H54 (cell line): ENCODE data around the gene LGALS8.
"Not testable (repeated sequence)": the region's sequence is repeated elsewhere in the genome, so short reads cannot be mapped to it uniquely, and the experiment has no call there.

Experiments
- DNase-seq: peaks from one replicate; pipeline ENCODE4 v3.0.0; 2011; ENCODE audit warnings: low spot score, mixed read lengths; ENCODE audit not compliant: insufficient read length
- FAIRE-seq: peaks from 3 replicates; lab custom pipeline; 2011; peaks lifted over from hg19 to GRCh38; lab: Jason Lieb, UNC
- POLR2A ChIP-seq: IDR thresholded peaks from 2 replicates; pipeline ENCODE4 v1.6.1; 2011; ENCODE audit warnings: low read depth, mild to moderate bottlenecking, low read length

The LGALS8 gene

GRCh38 chr1:236523704-236524141 is at the start of gene LGALS8:
TSS of gene LGALS8 (plus strand) at chr1:236523982. CDS start at chr1:236526071, 2,089 bp downstream.
- DNase-seq (peak; percentile 69), FAIRE-seq (no peak)
- peak; percentile 63; the same call in 1 of the 2 replicates for TF ChIP-seq POLR2A

- no peak for TF ChIP-seq POLR2A
- DNase-seq (no peak), FAIRE-seq (no peak)
Measured at GRCh38 chr1:236476019-236476418, 47.8 kb upstream of the LGALS8 start.

- no peak for FAIRE-seq
- no peak for TF ChIP-seq POLR2A
Measured at GRCh38 chr1:236480758-236481436, 42.9 kb upstream of the LGALS8 start.

GRCh38 chr1:236484310-236484971 is 39.3 kb upstream of the LGALS8 start:
- DNase-seq (no peak), FAIRE-seq (no peak)
- no peak for TF ChIP-seq POLR2A

More at GRCh38 chr1:236480758-236481436, 42.9 kb upstream of the LGALS8 start:
- DNase-seq, result no peak

GRCh38 chr1:236486356-236487002 is 37.3 kb upstream of the LGALS8 start:
- TF ChIP-seq POLR2A, result no peak
- no peak for DNase-seq

GRCh38 chr1:236489161-236489560 is 34.6 kb upstream of the LGALS8 start:
- FAIRE-seq, DNase-seq: not testable (repeated sequence)

More at GRCh38 chr1:236486356-236487002, 37.3 kb upstream of the LGALS8 start:
- FAIRE-seq, result no peak

GRCh38 chr1:236489710-236490377 is 33.9 kb upstream of the LGALS8 start:
- FAIRE-seq (no peak), DNase-seq (peak; percentile 38)
- TF ChIP-seq POLR2A, result no peak

- TF ChIP-seq POLR2A, result no peak
- DNase-seq, result no peak
- no peak for FAIRE-seq
Measured at GRCh38 chr1:236491469-236492136, 32.2 kb upstream of the LGALS8 start.

- no peak for DNase-seq
Measured at GRCh38 chr1:236492378-236492777, 31.4 kb upstream of the LGALS8 start.

GRCh38 chr1:236494082-236494481 is 29.7 kb upstream of the LGALS8 start:
- no peak for FAIRE-seq
- TF ChIP-seq POLR2A, result no peak
- no peak for DNase-seq

More at GRCh38 chr1:236492378-236492777, 31.4 kb upstream of the LGALS8 start:
- FAIRE-seq, result no peak
- no peak for TF ChIP-seq POLR2A

GRCh38 chr1:236494586-236495466 is 29.0 kb upstream of the LGALS8 start:
- FAIRE-seq (no peak), DNase-seq (no peak)
- TF ChIP-seq POLR2A, result no peak

- FAIRE-seq (no peak), DNase-seq (no peak)
- TF ChIP-seq POLR2A, result no peak
Measured at GRCh38 chr1:236495467-236496112, 28.2 kb upstream of the LGALS8 start.
